ENCODE measurements around the gene UNC79. TPM values are rescaled to one million over a fixed set of nuclear protein-coding genes. Genes with fewer than 3 reads are reported as not detected.

The UNC79 gene
- total RNA-seq, 1 experiment from 2014 or later: not detected

- no peaks in the 10 kb centered on the region for H3K79me2 ChIP-seq (ENCODE audit: low read length)
- no peaks in the 10 kb centered on the region for H3K9me3 ChIP-seq (ENCODE audit: low read length)
- intact Hi-C loops (cut with micrococcal nuclease): no loop called here
- H3K4me1 ChIP-seq (ENCODE audit: insufficient read depth, low read length): no peaks in the 10 kb centered on the region
- ChIA-PET CTCF (no interaction called here), POLR2A (ENCODE audit: unreplicated experiment) (no interaction called here)
- no peak overlapping the region for H3K4me3 ChIP-seq (ENCODE audit: low read length)
- H3K4me2 ChIP-seq (ENCODE audit: low read length): no peak overlapping the region
- no TSS peak for BruUV-seq (replicated peaks)
- no peak for DNase-seq
- no peak overlapping the region for H2AFZ ChIP-seq (ENCODE audit: low read length)
- H3K9me2 ChIP-seq (replicated peaks; ENCODE audit: low read length): no peaks in the 10 kb centered on the region
- H3K27ac ChIP-seq (ENCODE audit: low read length): no peak overlapping the region
- H4K20me1 ChIP-seq (ENCODE audit: low read length): no peaks in the 10 kb centered on the region
- no peaks in the 10 kb centered on the region for H3F3A ChIP-seq (ENCODE audit: low read length, unreplicated experiment)
- TF ChIP-seq CTCF (conservative IDR thresholded peaks at IDR 0.05; ENCODE audit: low read depth, low read length) (no peak), EZH2 (IDR thresholded peaks at IDR 0.05; ENCODE audit: low read length, unreplicated experiment) (no peak), EZH2phosphoT487 (IDR thresholded peaks at IDR 0.05; ENCODE audit: borderline replicate concordance, low read length) (no peak)
- no peaks in the 10 kb centered on the region for H3K36me3 ChIP-seq (ENCODE audit: low read depth, low read length)
- H3K27me3 ChIP-seq (ENCODE audit: low read length): peaks cover 39% of the 10 kb centered on the region
- H3K9ac ChIP-seq (ENCODE audit: low read length): no peak overlapping the region
- ATAC-seq: no peak
Observed at GRCh38 chr14:93734086-93734822, 303.5 kb downstream of the UNC79 start.

GRCh38 chr14:93735206-93735605, 304.5 kb downstream of the UNC79 start:
- H3K4me2 ChIP-seq (ENCODE audit: low read length): no peak overlapping the region
- no peak for ATAC-seq
- ChIA-PET CTCF (no interaction called here), POLR2A (ENCODE audit: unreplicated experiment) (interaction anchor here (0.6 kb wide), 1 partner anchor 99 kb away, joined by 9 read pairs; no protein-coding TSS in a partner anchor)
- H4K20me1 ChIP-seq (ENCODE audit: low read length): no peaks in the 10 kb centered on the region
- H3K4me3 ChIP-seq (ENCODE audit: low read length): no peak overlapping the region
- BruUV-seq (replicated peaks): no TSS peak
- no peaks in the 10 kb centered on the region for H3K4me1 ChIP-seq (ENCODE audit: insufficient read depth, low read length)
- intact Hi-C loops (cut with micrococcal nuclease): no loop called here
- H3K9ac ChIP-seq (ENCODE audit: low read length): no peak overlapping the region
- no peak for TF ChIP-seq EZH2phosphoT487 (IDR thresholded peaks at IDR 0.05; ENCODE audit: borderline replicate concordance, low read length)
- no peak for TF ChIP-seq CTCF (conservative IDR thresholded peaks at IDR 0.05; ENCODE audit: low read depth, low read length)
- TF ChIP-seq EZH2 (IDR thresholded peaks at IDR 0.05; ENCODE audit: low read length, unreplicated experiment): no peak
- H3F3A ChIP-seq (ENCODE audit: low read length, unreplicated experiment): no peaks in the 10 kb centered on the region
- H3K79me2 ChIP-seq (ENCODE audit: low read length): no peaks in the 10 kb centered on the region
- H3K9me3 ChIP-seq (ENCODE audit: low read length): no peaks in the 10 kb centered on the region
- peaks cover 43% of the 10 kb centered on the region for H3K27me3 ChIP-seq (ENCODE audit: low read length)
- no peaks in the 10 kb centered on the region for H3K36me3 ChIP-seq (ENCODE audit: low read depth, low read length)
- no peak overlapping the region for H2AFZ ChIP-seq (ENCODE audit: low read length)
- H3K9me2 ChIP-seq (replicated peaks; ENCODE audit: low read length): no peaks in the 10 kb centered on the region
- no peak overlapping the region for H3K27ac ChIP-seq (ENCODE audit: low read length)
- no peak for DNase-seq

GRCh38 chr14:93736378-93737014, 305.8 kb downstream of the UNC79 start:
- Histone ChIP-seq H3F3A (ENCODE audit: low read length, unreplicated experiment) (no peaks in the 10 kb centered on the region), H3K27ac (ENCODE audit: low read length) (no peak overlapping the region), H3K79me2 (ENCODE audit: low read length) (no peaks in the 10 kb centered on the region), H3K27me3 (ENCODE audit: low read length) (peaks cover 47% of the 10 kb centered on the region), H3K4me1 (ENCODE audit: insufficient read depth, low read length) (no peaks in the 10 kb centered on the region), H3K36me3 (ENCODE audit: low read depth, low read length) (no peaks in the 10 kb centered on the region), H3K4me3 (ENCODE audit: low read length) (no peak overlapping the region), H2AFZ (ENCODE audit: low read length) (no peak overlapping the region), H3K4me2 (ENCODE audit: low read length) (no peak overlapping the region), H4K20me1 (ENCODE audit: low read length) (no peaks in the 10 kb centered on the region), H3K9me2 (replicated peaks; ENCODE audit: low read length) (no peaks in the 10 kb centered on the region), H3K9me3 (ENCODE audit: low read length) (no peaks in the 10 kb centered on the region), H3K9ac (ENCODE audit: low read length) (no peak overlapping the region)
- DNase-seq (peak; percentile 8), ATAC-seq (no peak; the same call in 1 of the 2 replicates)
- CTCF ChIA-PET: no interaction called here
- intact Hi-C loops (cut with micrococcal nuclease): no loop called here
- no TSS peak for BruUV-seq (replicated peaks)
- POLR2A ChIA-PET (ENCODE audit: unreplicated experiment): no interaction called here
- peak; percentile 54 for TF ChIP-seq CTCF (conservative IDR thresholded peaks at IDR 0.05; ENCODE audit: low read depth, low read length)
- TF ChIP-seq EZH2 (IDR thresholded peaks at IDR 0.05; ENCODE audit: low read length, unreplicated experiment): no peak

Data from PC-3 (cell line).